ENCODE measurements around the gene IMPACT. TPM values are rescaled to one million over a fixed set of nuclear protein-coding genes. Genes with fewer than 3 reads are reported as not detected.

IMPACT gene
- 30.8 TPM for total RNA-seq

DNA sequence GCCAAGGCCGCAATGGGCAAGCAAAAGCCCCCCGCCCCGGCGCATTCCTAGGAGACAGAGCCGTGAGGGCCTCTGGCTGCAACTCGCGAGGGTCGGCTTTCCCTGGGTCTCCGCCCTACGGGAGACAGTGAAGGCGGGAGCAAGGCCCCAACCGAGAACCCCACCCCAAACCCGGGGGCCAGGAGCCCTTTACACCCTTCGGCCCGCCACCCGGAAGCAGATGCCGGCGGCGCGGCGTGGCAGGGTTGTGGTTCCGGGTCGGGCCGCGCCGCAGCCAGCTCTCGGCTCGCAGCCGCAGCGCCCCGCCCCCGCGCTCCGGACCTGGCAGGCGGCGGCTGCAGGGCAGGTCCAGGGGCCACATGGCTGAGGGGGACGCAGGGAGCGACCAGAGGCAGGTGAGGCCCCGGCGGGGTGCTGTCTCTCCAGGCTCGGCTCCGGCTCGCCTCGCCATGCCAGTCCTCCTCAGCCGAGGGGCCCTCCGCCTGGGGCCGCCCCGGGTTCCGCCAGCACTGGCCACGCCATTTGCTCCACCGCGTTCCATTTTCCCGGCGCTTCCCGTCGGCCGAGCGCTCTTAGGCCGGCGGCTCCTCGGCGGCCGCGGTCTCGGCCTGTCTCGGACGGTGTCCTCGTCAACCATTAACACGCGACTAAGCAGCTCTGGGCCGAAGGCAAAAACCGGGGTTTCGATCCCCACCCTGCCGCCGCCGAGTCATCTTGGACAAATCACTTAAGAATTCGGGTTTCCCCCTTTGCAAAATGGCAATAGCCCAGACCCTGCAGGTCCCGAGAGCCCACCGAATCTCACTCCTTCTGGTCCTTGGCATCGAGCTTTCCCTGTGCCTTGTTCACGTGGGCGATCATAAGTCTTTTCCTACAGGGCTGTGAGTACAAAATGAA, at the start of gene IMPACT:
TSS of gene IMPACT (plus strand) at position 273 of the 897 bp plus-strand sequence. CDS start at position 360, 87 bp downstream.

DNA sequence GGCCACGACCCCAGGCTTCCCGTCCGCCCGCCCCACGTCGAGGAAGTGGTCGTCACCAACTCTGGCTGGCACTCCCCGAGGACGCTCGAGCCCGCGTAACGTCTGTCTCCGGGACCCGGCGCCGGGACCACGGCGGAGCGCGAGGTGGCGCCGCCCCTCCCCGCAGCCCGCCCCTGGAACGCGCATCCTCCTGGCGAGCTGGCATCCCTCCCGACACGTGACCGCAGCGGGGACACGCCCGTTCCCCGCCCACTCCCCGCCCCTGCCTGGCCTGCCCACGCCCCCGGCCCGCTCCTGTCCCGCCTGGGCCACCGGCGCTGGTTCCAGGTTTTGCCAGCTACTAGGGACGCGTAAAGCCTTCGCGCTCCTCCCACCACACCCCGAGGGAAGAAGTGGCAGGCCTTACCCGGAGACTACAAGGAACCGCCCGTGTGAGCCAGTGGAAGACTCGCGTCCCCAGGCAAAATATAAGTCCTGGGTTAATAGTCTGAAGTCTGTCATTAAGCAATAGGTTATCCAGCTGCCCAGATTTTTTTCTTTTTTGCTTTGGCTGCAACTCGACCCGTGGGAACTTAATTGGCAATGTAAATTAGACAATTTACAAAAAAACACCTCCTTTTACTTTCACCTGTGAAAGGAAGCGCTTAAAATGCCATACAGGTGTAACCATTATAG, 28.6 kb upstream of the IMPACT start, which contains the start of gene OSBPL1A:
TSS of gene OSBPL1A (minus strand) at position 131 of the 675 bp plus-strand sequence. CDS start 20,291 bp downstream, outside the sequence.

GRCh38 chr18:24460388-24460787, 33.9 kb downstream of the IMPACT start, which contains the start of gene HRH4:
Gene HRH4 (plus strand): TSS chr18:24460637. CDS start chr18:24460729, 92 bp downstream.

Small RNA genes within 50 kb of the gene (small RNA-seq; reads per million reads assigned to genes)
- gene RF00019 (ENCODE audit: low replicate concordance), result not detected

Other genes with a start within 250 kb of the IMPACT start
- gene OSBPL1A, start 28.8 kb upstream of the IMPACT start, total RNA-seq, result 34.4 TPM
- gene HRH4, start 34.0 kb downstream of the IMPACT start, total RNA-seq, result 0.23 TPM